IPS-NIHi11 (cell line): ENCODE measurements around the gene SMIM8.

Experiments
- DNase-seq: peaks from one replicate; pipeline ENCODE4 v3.0.0; 2012; ENCODE audit warnings: mixed read lengths, low spot score

SMIM8 gene

GRCh38 chr6:87334683-87335082, 12.3 kb downstream of the SMIM8 start:
- DNase-seq: no peak

- DNase-seq: peak; percentile 19
Observed at GRCh38 chr6:87336367-87336766, 14.0 kb downstream of the SMIM8 start.

- DNase-seq: no peak
Observed at GRCh38 chr6:87340230-87340629, 17.8 kb downstream of the SMIM8 start.

GRCh38 chr6:87341158-87341557, 18.8 kb downstream of the SMIM8 start:
- DNase-seq: no peak

GRCh38 chr6:87341899-87342298, 19.5 kb downstream of the SMIM8 start:
- DNase-seq: no peak

- no peak for DNase-seq
Observed at GRCh38 chr6:87342829-87343228, 20.4 kb downstream of the SMIM8 start.

- DNase-seq: no peak
Observed at GRCh38 chr6:87344731-87345130, 22.3 kb downstream of the SMIM8 start, which contains the start of gene C6orf163. Gene C6orf163 (plus strand): TSS chr6:87344813. CDS start chr6:87345100, 287 bp downstream.

- no peak for DNase-seq
Observed at GRCh38 chr6:87346700-87347099, 24.3 kb downstream of the SMIM8 start.

- DNase-seq: no peak
Observed at GRCh38 chr6:87349896-87350295, 27.5 kb downstream of the SMIM8 start.

GRCh38 chr6:87350516-87350915, 28.1 kb downstream of the SMIM8 start:
- no peak for DNase-seq

GRCh38 chr6:87351583-87351982, 29.2 kb downstream of the SMIM8 start:
- DNase-seq: no peak

GRCh38 chr6:87356181-87356580, 33.8 kb downstream of the SMIM8 start:
- no peak for DNase-seq

- DNase-seq: no peak
Observed at GRCh38 chr6:87357479-87358196, 35.2 kb downstream of the SMIM8 start.

- no peak for DNase-seq
Observed at GRCh38 chr6:87364602-87365252, 42.3 kb downstream of the SMIM8 start.

- DNase-seq: no peak
Observed at GRCh38 chr6:87366072-87366827, 43.9 kb downstream of the SMIM8 start.

GRCh38 chr6:87366899-87367298, 44.5 kb downstream of the SMIM8 start:
- no peak for DNase-seq

GRCh38 chr6:87373377-87373776, 51.0 kb downstream of the SMIM8 start:
- no peak for DNase-seq

GRCh38 chr6:87375315-87375714, 52.9 kb downstream of the SMIM8 start:
- DNase-seq: no peak

- no peak for DNase-seq
Observed at GRCh38 chr6:87376643-87377042, 54.3 kb downstream of the SMIM8 start.

GRCh38 chr6:87378947-87379346, 56.6 kb downstream of the SMIM8 start:
- DNase-seq: no peak

GRCh38 chr6:87382861-87383260, 60.5 kb downstream of the SMIM8 start:
- DNase-seq: no peak

GRCh38 chr6:87384038-87384437, 61.6 kb downstream of the SMIM8 start:
- no peak for DNase-seq

GRCh38 chr6:87384449-87384848, 62.1 kb downstream of the SMIM8 start:
- no peak for DNase-seq
